ENCODE measurements around the gene PSMD14. TPM values are rescaled to one million over a fixed set of nuclear protein-coding genes. Genes with fewer than 3 reads are reported as not detected.

Gene PSMD14
- total and polyA plus RNA-seq, 8 donors = 5.4 to 19.7 (median 15.0) TPM

DNA sequence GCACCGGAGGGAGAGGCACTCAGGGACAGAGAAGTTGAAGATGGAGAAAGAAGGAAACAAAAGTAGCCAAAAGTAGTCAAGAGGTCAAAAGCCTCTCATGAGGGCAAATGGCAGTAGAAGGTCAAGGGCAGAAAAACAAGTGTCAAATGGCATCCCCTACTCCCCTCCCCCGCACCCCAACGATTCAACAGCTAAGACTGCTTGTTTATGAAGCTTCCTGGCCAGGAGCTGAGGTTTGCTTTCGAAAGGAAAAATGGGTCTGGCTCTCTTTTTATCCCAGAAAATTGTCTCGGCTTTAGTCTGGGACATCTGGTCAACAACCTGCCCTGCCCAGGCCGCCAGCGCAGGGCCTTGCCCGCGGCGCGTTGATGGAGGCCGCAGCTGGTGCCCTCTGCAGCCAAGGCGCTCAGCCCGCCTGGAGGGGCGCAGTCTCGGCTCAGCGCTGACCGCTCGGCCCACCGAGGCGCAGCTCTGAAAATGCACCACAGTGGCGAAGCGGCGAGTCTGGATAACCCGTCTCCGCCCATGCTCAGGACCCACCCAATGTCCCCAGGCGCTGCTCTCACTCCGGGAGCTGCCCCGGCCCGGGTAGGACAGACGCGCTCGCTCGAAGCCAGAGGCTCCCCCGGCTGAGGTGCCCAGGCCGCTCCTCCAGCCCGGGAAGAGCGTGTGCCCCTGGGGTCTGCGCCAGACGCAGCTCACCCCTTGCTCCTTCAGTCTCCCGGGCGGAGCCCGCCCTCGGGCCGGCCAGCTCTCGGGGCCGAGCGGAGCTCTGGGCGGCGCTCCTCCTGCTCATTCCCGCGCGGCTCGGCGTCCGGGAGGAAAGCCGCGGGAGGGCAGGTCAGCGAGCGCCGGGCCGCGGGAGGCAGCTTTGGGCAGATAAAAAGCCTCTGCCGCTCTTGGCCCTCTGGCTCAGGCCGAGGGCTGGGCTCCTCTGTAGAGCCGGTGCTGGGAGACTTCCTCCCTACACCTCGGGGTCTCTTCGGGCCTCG, 106.1 kb downstream of the PSMD14 start:
- Histone ChIP-seq H3K36me3 (no peaks in the 10 kb centered on the region), H3K4me3 (peak overlapping the region; percentile 23 to 57 (median 33)), H3K27ac (no peak overlapping the region), H3K9me3 (no peaks in the 10 kb centered on the region), H3K4me1 (peaks cover 4 to 30% (median 12%) of the 10 kb centered on the region in 3 donors), H3K27me3 (peaks cover 0 to 40% (median 10%) of the 10 kb centered on the region in 4 donors)
- no peak for FAIRE-seq
- intact Hi-C loops (cut with DNase I) = no loop called here
- 6 to 8% methylated on average over 68 to 69 of the region's 69 CpGs for WGBS, 2 donors
- DNase-seq = peak in 3 of 6 donors; percentile 39 to 78 (median 75)
- TF ChIP-seq, protein P1, sequence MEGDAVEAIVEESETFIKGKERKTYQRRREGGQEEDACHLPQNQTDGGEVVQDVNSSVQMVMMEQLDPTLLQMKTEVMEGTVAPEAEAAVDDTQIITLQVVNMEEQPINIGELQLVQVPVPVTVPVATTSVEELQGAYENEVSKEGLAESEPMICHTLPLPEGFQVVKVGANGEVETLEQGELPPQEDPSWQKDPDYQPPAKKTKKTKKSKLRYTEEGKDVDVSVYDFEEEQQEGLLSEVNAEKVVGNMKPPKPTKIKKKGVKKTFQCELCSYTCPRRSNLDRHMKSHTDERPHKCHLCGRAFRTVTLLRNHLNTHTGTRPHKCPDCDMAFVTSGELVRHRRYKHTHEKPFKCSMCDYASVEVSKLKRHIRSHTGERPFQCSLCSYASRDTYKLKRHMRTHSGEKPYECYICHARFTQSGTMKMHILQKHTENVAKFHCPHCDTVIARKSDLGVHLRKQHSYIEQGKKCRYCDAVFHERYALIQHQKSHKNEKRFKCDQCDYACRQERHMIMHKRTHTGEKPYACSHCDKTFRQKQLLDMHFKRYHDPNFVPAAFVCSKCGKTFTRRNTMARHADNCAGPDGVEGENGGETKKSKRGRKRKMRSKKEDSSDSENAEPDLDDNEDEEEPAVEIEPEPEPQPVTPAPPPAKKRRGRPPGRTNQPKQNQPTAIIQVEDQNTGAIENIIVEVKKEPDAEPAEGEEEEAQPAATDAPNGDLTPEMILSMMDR (IDR thresholded peaks at IDR 0.05) = no peak
- peak; percentile 75 to 79 (median 76) for ATAC-seq

DNA sequence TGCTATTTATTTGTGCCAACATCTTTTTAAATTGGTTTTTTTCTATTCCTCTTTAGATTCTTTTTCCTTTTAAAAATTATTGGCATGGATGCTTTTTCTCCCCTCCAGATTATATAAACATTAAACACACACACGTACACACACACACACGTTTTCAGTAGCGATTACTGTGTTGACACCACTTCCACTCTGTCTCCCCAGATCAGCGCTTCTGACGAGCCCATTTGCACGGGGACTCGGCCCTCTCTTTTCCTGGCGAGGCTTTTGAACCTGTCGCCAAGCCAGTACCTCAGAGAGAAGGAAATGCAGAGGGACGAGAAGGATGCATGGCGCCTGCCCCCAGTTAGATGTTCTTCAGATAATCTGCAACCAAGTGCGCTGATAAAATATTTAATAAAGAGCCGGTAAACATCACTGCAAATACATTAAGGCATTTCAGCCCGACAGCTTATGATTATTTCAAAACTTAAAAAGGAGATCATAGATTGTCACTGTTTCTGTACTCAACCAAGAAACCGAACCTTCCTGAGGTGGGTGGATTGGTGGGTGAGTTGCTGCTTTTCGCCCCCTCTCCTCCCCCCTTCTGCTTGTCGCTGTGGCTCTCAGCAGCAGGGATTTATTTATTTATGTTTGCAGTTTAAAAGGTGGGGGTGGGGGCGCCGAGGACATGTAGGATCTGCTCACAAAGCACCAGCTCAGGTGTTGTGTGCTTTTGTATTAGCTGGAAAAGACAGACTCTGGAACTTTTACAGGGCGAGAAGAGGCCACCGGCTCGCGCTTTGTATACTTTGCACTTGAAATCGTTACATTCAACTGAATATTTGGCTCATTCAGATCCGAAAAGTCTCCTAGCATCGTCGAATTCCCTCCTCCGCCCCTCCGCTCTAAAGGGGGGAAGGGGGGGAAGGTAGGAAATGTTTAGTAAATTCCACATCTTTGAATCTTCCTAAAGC, 107.1 kb downstream of the PSMD14 start:
- Histone ChIP-seq H3K4me1 (peaks cover 4 to 30% (median 12%) of the 10 kb centered on the region in 3 donors), H3K9me3 (no peaks in the 10 kb centered on the region), H3K27ac (no peak overlapping the region), H3K4me3 (peak overlapping the region; percentile 23 to 57 (median 33)), H3K27me3 (peaks cover 4 to 50% (median 10%) of the 10 kb centered on the region in 4 donors), H3K36me3 (no peaks in the 10 kb centered on the region)
- WGBS, 2 donors = 9 to 13% methylated on average over 29 of the region's 29 CpGs
- DNase-seq = peak in 1 of 6 donors; percentile 38
- peak; percentile 19 to 44 (median 24) for ATAC-seq
- intact Hi-C loops (cut with DNase I) = no loop called here
- TF ChIP-seq, protein P1 (IDR thresholded peaks at IDR 0.05) = no peak
- no peak for FAIRE-seq

DNA sequence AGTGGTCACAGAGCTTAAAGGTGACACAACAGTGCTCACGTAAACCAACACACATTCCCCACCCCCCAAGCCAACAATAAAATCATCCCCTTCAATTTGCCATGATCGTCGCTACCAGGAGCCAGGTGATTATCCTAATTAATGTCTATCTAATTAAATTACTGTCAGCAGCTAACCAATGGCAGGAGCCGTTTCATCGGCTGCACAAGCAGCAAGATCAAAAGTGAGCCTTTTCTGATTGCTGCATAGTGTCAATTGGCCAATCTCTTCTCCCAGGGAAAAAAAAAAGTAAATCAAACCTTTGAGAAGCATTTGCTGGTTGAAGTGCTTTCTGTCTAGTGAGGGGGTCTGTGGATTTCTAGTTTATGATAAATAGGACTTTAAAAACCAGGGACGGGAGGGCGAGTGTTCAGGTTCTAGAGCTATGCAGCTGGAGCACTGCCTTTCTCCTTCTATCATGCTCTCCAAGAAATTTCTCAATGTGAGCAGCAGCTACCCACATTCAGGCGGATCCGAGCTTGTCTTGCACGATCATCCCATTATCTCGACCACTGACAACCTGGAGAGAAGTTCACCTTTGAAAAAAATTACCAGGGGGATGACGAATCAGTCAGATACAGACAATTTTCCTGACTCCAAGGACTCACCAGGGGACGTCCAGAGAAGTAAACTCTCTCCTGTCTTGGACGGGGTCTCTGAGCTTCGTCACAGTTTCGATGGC, 107.9 kb downstream of the PSMD14 start, which contains the start of gene TBR1:
Gene TBR1 (plus strand): TSS at position 311 of the 721 bp plus-strand sequence. CDS start 114 bp downstream, at position 425.
- no peak for ATAC-seq
- 8 to 12% methylated on average over 16 of the region's 16 CpGs for WGBS, 2 donors

More for the DNA sequence above, 107.9 kb downstream of the PSMD14 start, which contains the start of gene TBR1:
- Histone ChIP-seq H3K27me3 (peaks cover 4 to 58% (median 15%) of the 10 kb centered on the region in 4 donors), H3K4me1 (peaks cover 4 to 30% (median 12%) of the 10 kb centered on the region in 3 donors), H3K9me3 (no peaks in the 10 kb centered on the region), H3K36me3 (no peaks in the 10 kb centered on the region), H3K27ac (no peak within 1 kb of the TSS), H3K4me3 (peak within 1 kb of the TSS in 2 of 4 donors; percentile 23 to 57)
- FAIRE-seq (no peak), DNase-seq (no peak)
- intact Hi-C loops (cut with DNase I) = no loop called here
- TF ChIP-seq, protein P1 (IDR thresholded peaks at IDR 0.05) = no peak
